Keratinocyte (primary cell): ENCODE results near the gene BCAS3. TPM values are rescaled to one million over a fixed set of nuclear protein-coding genes. Genes with fewer than 3 reads are reported as not detected.

Source experiments
- DNase-seq: peaks from one replicate; pipeline ENCODE4 v3.0.0-alpha.2; 2011; ENCODE audit warnings: low read depth, missing footprints, low spot score
- FAIRE-seq: peaks from 2 replicates; lab custom pipeline; 2011; peaks lifted over from hg19 to GRCh38; lab: Jason Lieb, UNC
- H2AFZ ChIP-seq: 2 replicates; pipeline ENCODE4 v1.6.0; 2012; ENCODE audit warnings: low read length, control low read depth, inconsistent platforms; ENCODE audit not compliant: control insufficient read depth
- H3K27ac ChIP-seq: 2 replicates; pipeline ENCODE4 v1.5.1; 2011; ENCODE audit warnings: low read length; ENCODE audit not compliant: control insufficient read depth, insufficient read depth
- H3K27me3 ChIP-seq: 3 replicates; pipeline ENCODE4 v1.6.0; 2011; ENCODE audit warnings: low read length; ENCODE audit not compliant: control insufficient read depth, insufficient read depth; ENCODE audit errors: extremely low read depth
- H3K36me3 ChIP-seq, 2 experiments: 2 replicates in 1 of 2; 3 replicates in 1 of 2; pipeline ENCODE4 v1.5.1; 2011; ENCODE audit warnings: low read length in 2 of 2, mild to moderate bottlenecking in 1 of 2; ENCODE audit not compliant: control insufficient read depth in 2 of 2, insufficient read depth in 2 of 2; ENCODE audit errors: extremely low read depth in 1 of 2
- H3K4me1 ChIP-seq: 3 replicates; pipeline ENCODE4 v1.5.1; 2011; ENCODE audit warnings: low read length; ENCODE audit not compliant: control insufficient read depth, insufficient read depth; ENCODE audit errors: extremely low read depth
- H3K4me2 ChIP-seq: 3 replicates; pipeline ENCODE4 v1.6.0; 2011; ENCODE audit warnings: low read depth, low read length; ENCODE audit not compliant: control insufficient read depth, insufficient read depth; ENCODE audit errors: extremely low read depth
- H3K4me3 ChIP-seq, 3 experiments: fragments of 200-600 bp in 1 of 3; sonication (generic) in 1 of 3; 2 replicates in 2 of 3; 3 replicates in 1 of 3; pipeline ENCODE4 v1.5.1; 2011 to 2016; ENCODE audit warnings: low read length in 3 of 3, mild to moderate bottlenecking in 3 of 3, control low read depth in 2 of 3, inconsistent platforms in 1 of 3, low read depth in 1 of 3, mixed read lengths in 1 of 3, mixed run types in 1 of 3, moderate library complexity in 1 of 3; ENCODE audit not compliant: control insufficient read depth in 2 of 3, insufficient read depth in 2 of 3; ENCODE audit errors: extremely low read depth in 1 of 3
- H3K79me2 ChIP-seq: 2 replicates; pipeline ENCODE4 v1.6.0; 2012; ENCODE audit warnings: low read length; ENCODE audit not compliant: control insufficient read depth, insufficient read depth
- H3K9ac ChIP-seq: 3 replicates; pipeline ENCODE4 v1.6.0; 2011; ENCODE audit warnings: low read length; ENCODE audit not compliant: control insufficient read depth, insufficient read depth; ENCODE audit errors: extremely low read depth
- H3K9me1 ChIP-seq: 3 replicates; pipeline ENCODE4 v1.6.0; 2011; ENCODE audit warnings: low read length; ENCODE audit not compliant: control insufficient read depth, insufficient read depth; ENCODE audit errors: extremely low read depth
- H3K9me3 ChIP-seq: 2 replicates; pipeline ENCODE4 v1.5.1; 2012; ENCODE audit warnings: low read depth, low read length; ENCODE audit not compliant: control insufficient read depth
- H4K20me1 ChIP-seq: 3 replicates; pipeline ENCODE4 v1.6.0; 2011; ENCODE audit warnings: low read length; ENCODE audit not compliant: control insufficient read depth, insufficient read depth; ENCODE audit errors: extremely low read depth
- CTCF ChIP-seq, 3 experiments: IDR thresholded peaks in 1 of 3; conservative IDR thresholded peaks in 1 of 3; optimal IDR thresholded peaks in 1 of 3; 2 replicates in 2 of 3; 3 replicates in 1 of 3; pipeline versions ENCODE3 to v1.5.1; 2011; ENCODE audit warnings: low read length in 3 of 3, mild to moderate bottlenecking in 3 of 3, moderate library complexity in 2 of 3, control low read depth in 1 of 3, inconsistent platforms in 1 of 3; ENCODE audit not compliant: insufficient read depth in 2 of 3; ENCODE audit errors: extremely low read depth in 1 of 3
- EZH2 ChIP-seq: IDR thresholded peaks from one replicate; pipeline ENCODE4 v1.6.1; 2012; ENCODE audit warnings: inconsistent platforms, mild to moderate bottlenecking, low read length, moderate library complexity
- dilution Hi-C: fragments of 300-500 bp; cut with MboI; formaldehyde crosslinking; loops from one replicate; pipeline ENCODE4 v1.7.0; 2020; ENCODE audit warnings: low sequenced_read_pairs; ENCODE audit not compliant: extremely low pct_ligation_motif_present
- polyA plus RNA-seq, 5 experiments: library from polyadenylated mRNA; depleted of rRNA in 3 of 5; stranded (reverse) in 3 of 5; stranded (forward) in 1 of 5; unstranded in 1 of 5; fragments of >200 nt; gene quantifications; 1 replicate in 1 of 5; 2 replicates in 3 of 5; 3 replicates in 1 of 5; pipeline versions ENCODE4 v1.2.1 to v1.2.3, GENCODE V29; 2011 to 2012; ENCODE audit warnings: missing spikeins in 2 of 5, low read depth in 1 of 5, low replicate concordance in 1 of 5

The BCAS3 gene
- polyA plus RNA-seq, 1 donor (not counting 4 experiments of a cell fraction or from before 2014, with no cell fraction given): 11.8 TPM

- dilution Hi-C loops: no loop called here
- no peak overlapping the region for H3K27ac ChIP-seq
- H3K79me2 ChIP-seq: no peaks in the 10 kb centered on the region
- no peaks in the 10 kb centered on the region for H3K36me3 ChIP-seq
- no peaks in the 10 kb centered on the region for H3K27me3 ChIP-seq
- H3K9me1 ChIP-seq: no peaks in the 10 kb centered on the region
- H4K20me1 ChIP-seq: no peaks in the 10 kb centered on the region
- TF ChIP-seq CTCF (optimal IDR thresholded peaks at IDR 0.05 in 1 of 3, IDR thresholded peaks at IDR 0.05 in 1 of 3, conservative IDR thresholded peaks at IDR 0.05 in 1 of 3; ENCODE audit: extremely low read depth in 1 of 3, insufficient read depth in 2 of 3, low read length in 3 of 3): no peak
- TF ChIP-seq EZH2: no peak
- H3K4me3 ChIP-seq: no peak overlapping the region
- no peak for DNase-seq
- FAIRE-seq: no peak
- H2AFZ ChIP-seq: no peak overlapping the region
- no peaks in the 10 kb centered on the region for H3K9me3 ChIP-seq
- peaks cover 8% of the 10 kb centered on the region for H3K4me1 ChIP-seq
- no peak overlapping the region for H3K9ac ChIP-seq
- H3K4me2 ChIP-seq: no peak overlapping the region
These were observed 650.7 kb downstream of the BCAS3 start for GRCh38 chr17:61328351-61328750.

GRCh38 chr17:61330174-61331150 is 652.8 kb downstream of the BCAS3 start:
- H3K79me2 ChIP-seq: no peaks in the 10 kb centered on the region
- no peak for FAIRE-seq
- dilution Hi-C loops: no loop called here
- no peaks in the 10 kb centered on the region for H4K20me1 ChIP-seq
- DNase-seq: no peak
- H3K27ac ChIP-seq: no peak overlapping the region
- no peak overlapping the region for H2AFZ ChIP-seq
- no peak for TF ChIP-seq CTCF (optimal IDR thresholded peaks at IDR 0.05 in 1 of 3, IDR thresholded peaks at IDR 0.05 in 1 of 3, conservative IDR thresholded peaks at IDR 0.05 in 1 of 3; ENCODE audit: extremely low read depth in 1 of 3, insufficient read depth in 2 of 3, low read length in 3 of 3)
- no peak for TF ChIP-seq EZH2
- no peak overlapping the region for H3K4me2 ChIP-seq
- no peaks in the 10 kb centered on the region for H3K27me3 ChIP-seq
- no peaks in the 10 kb centered on the region for H3K9me1 ChIP-seq
- peaks cover 8% of the 10 kb centered on the region for H3K4me1 ChIP-seq
- no peak overlapping the region for H3K4me3 ChIP-seq
- H3K36me3 ChIP-seq: no peaks in the 10 kb centered on the region
- no peak overlapping the region for H3K9ac ChIP-seq
- H3K9me3 ChIP-seq: no peaks in the 10 kb centered on the region
